ENCODE data around the gene NYAP2. TPM values are rescaled to one million over a fixed set of nuclear protein-coding genes. Genes with fewer than 3 reads are reported as not detected.

Gene NYAP2
- total and polyA plus RNA-seq, 10 of the 15 experiments (the other 5 are each of a cell fraction or from before 2014, with no cell fraction given): 0.03 TPM; not detected in 9

GRCh38 chr2:225637259-225637658 lies 237.7 kb downstream of the NYAP2 start:
- TF ChIP-seq FOS (IDR thresholded peaks at IDR 0.05; ENCODE audit: borderline replicate concordance, extremely low read depth, insufficient read length) (no peak), IRF5 (IDR thresholded peaks at IDR 0.05; ENCODE audit: borderline replicate concordance) (no peak), SKIL (IDR thresholded peaks at IDR 0.05; ENCODE audit: low read depth, poor library complexity, severe bottlenecking) (no peak), E4F1 (IDR thresholded peaks at IDR 0.05; ENCODE audit: borderline replicate concordance, partially characterized antibody) (no peak)
- no TSS peak for BruUV-seq (replicated peaks)
- Histone ChIP-seq H3K4me3 (no peak overlapping the region), H3K9ac (ENCODE audit: control insufficient read depth, insufficient read depth, low read length) (no peak overlapping the region), H3K27ac (ENCODE audit: control insufficient read depth, insufficient read depth) (no peak overlapping the region), H3K36me3 (ENCODE audit: control insufficient read depth in 2 of 2, insufficient read depth in 2 of 2, low read length in 1 of 2) (no peaks in the 10 kb centered on the region), H4K20me1 (ENCODE audit: control insufficient read depth, insufficient read depth) (no peaks in the 10 kb centered on the region), H3K4me1 (ENCODE audit: control insufficient read depth, insufficient read depth, low read length) (no peaks in the 10 kb centered on the region), H3K9me3 (replicated peaks; ENCODE audit: control insufficient read depth, insufficient read depth, low read length) (no peaks in the 10 kb centered on the region), H3K4me2 (ENCODE audit: control insufficient read depth, insufficient read depth) (no peak overlapping the region), H3K79me2 (ENCODE audit: control insufficient read depth, insufficient read depth, low read length) (no peaks in the 10 kb centered on the region), H3K27me3 (replicated peaks in 1 of 2; ENCODE audit: control insufficient read depth in 2 of 2, insufficient read depth in 2 of 2, low read length in 1 of 2) (no peaks in the 10 kb centered on the region), H2AFZ (ENCODE audit: control insufficient read depth, low read depth, low read length) (no peak overlapping the region)
- CTCF ChIA-PET: no interaction called here
- FAIRE-seq (no peak), ATAC-seq (no peak), DNase-seq (ENCODE audit: low read depth, low spot score) (no peak)
- SMC1A ChIA-PET (ENCODE audit: uncharacterized antibody, unreplicated experiment): no interaction called here
- POLR2A ChIA-PET: no interaction called here
- intact Hi-C loops (cut with micrococcal nuclease; ENCODE audit: unreplicated experiment): no loop called here
- 15% methylated on average over 7 of the region's 7 CpGs for WGBS (ENCODE audit: insufficient coverage, insufficient replicate concordance, low lambda C conversion rate, missing lambda C conversion rate)
- RAD21 ChIA-PET (ENCODE audit: unreplicated experiment): no interaction called here
- in situ Hi-C loops (cut with MboI): no loop called here

All from GM12878 (cell line).